ENCODE results near the gene EPHA4.

Gene EPHA4

GRCh38 chr2:221467610-221468009 is 104.5 kb downstream of the EPHA4 start:
- no peak for DNase-seq

DNA sequence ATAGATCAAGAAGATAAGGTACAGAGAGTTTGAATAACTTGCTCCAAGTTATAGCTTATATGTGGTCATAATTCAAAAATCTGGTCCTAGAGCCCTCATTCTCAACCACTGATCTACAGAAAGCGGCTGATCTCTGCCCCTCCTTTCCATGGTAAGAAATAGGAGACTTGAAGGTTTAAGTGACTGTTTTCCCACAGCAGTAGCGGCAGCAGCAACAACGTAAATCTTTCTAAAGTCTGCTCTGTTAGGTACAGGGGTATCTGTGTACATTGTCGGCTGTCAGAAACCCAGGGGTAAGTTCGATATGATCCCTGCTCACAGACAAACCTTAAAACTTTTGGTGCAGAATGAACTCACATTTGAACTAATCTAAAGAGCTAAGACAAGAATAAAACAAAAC is 105.4 kb downstream of the EPHA4 start:
- no peak for DNase-seq

GRCh38 chr2:221465776-221466175 is 106.3 kb downstream of the EPHA4 start:
- DNase-seq: no peak

GRCh38 chr2:221464971-221465370 is 107.1 kb downstream of the EPHA4 start:
- DNase-seq: no peak

DNA sequence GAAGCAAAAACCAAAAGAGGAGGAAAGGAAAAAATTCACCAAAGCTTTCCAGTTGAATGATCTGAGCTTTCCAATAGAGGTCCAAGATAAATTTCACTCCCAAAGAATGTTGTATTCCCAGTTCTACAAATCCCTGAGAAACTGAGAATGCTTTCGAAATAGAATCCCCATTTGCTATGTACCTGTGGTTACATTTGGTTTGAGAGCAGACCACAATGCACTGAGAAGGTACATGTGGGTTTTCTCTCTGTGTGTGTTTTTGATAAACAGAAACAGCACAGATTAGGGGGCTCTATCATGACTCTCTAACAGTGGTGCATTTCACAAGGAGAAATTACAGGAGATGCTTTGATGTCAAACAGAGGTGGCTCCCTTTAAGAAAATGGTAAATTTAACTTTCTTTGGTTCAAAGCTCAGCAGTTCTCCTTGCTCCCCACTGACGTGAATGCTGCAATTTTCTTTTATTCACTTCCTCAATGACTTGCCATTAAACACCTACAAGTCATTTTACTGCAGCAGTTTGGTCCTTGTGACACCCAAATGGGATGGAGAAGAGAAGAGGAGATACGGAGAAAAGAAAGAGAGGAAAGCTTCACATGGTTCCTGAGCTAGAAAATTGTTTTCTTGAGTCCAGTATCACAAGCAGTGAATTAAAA is 108.7 kb downstream of the EPHA4 start:
- DNase-seq: no peak

DNA sequence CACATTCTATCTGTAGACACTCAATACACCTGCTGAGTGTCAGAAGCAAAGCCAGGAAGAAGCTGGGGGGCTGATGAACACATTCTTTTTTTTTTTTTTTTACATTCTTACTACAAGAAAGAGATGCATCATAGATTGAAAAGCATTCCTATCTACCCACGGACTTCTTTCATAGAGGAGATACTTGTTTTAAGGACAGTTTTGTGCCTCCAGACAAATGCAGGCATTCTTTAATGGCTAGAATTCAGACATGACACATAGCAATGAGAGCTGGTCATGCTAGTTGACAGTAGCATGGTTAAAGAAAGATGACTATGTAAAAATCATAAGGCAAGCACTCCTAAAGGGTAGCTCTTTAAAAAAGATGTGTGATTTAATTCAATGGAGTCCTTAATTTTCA is 110.2 kb downstream of the EPHA4 start:
- no peak for DNase-seq

DNA sequence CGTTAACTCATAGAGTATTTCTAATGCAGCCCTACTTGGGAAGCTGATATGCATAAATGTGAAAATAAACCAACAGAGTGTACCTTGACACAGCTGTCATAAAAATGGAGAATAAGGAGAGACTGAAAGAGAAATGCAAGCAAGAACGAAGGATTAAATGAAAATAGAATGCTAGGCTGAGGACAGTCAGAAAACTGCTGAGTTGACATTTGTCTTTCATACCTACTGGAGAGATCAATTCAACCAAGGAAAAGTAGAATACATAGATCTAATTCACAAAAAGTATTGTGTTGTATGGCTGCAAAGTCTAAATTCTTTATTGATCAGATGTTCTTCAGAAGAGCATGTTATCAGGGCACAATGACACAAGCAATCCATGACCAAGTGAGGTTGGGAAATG is 112.0 kb downstream of the EPHA4 start:
- no peak for DNase-seq

- DNase-seq: no peak
Measured at GRCh38 chr2:221458578-221458977, 113.5 kb downstream of the EPHA4 start.

- no peak for DNase-seq
Measured at GRCh38 chr2:221455214-221455613, 116.9 kb downstream of the EPHA4 start.

- no peak for DNase-seq
Measured at GRCh38 chr2:221454459-221455105, 117.5 kb downstream of the EPHA4 start.

DNA sequence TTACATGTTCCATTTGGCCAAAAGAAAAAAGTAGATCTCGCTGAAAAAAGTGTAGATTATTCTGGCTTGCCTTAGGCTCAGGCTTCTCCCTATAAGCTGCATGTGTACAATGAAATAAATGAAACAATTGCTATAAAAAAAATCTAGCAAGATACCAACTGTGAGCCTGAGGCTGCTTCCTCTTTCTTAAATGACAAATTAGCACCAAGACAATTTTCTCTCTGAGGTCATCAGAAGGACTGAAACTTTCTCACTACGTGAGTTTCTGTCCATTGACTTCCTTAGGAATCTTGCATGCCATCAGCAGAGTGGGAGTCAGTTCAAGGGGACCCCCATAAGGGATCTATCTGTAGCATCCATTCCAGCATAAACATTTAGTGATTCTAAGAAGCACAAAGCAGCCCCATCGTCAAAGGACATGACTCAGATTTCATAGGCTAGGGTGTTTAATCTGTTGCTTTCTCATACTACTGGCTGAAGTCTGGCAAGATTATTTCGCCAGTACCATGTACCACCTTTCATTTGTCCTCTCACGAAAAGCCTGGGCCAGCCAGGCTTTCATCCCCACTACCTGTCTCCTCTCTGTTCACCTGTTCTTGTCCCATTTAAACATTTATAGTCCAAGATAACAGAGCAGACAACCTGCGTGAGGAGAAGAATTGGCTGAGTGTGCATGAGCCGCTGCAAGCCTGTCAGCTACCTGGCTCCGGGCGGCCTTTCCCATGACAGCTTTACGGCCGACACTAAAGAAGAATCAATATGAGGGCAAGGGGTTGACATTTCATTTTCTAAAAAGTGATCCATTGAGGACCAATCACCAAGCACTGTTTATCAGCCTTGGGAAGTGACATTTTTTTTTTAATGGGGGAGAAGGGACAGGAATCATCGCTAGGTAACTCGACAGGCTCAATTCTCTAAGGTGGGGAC is 120.0 kb downstream of the EPHA4 start:
- no peak for DNase-seq

GRCh38 chr2:221450280-221450679 is 121.8 kb downstream of the EPHA4 start:
- DNase-seq: no peak

- no peak for DNase-seq
Measured at GRCh38 chr2:221449406-221449805, 122.7 kb downstream of the EPHA4 start.

GRCh38 chr2:221448844-221449390 is 123.2 kb downstream of the EPHA4 start:
- DNase-seq: no peak

DNA sequence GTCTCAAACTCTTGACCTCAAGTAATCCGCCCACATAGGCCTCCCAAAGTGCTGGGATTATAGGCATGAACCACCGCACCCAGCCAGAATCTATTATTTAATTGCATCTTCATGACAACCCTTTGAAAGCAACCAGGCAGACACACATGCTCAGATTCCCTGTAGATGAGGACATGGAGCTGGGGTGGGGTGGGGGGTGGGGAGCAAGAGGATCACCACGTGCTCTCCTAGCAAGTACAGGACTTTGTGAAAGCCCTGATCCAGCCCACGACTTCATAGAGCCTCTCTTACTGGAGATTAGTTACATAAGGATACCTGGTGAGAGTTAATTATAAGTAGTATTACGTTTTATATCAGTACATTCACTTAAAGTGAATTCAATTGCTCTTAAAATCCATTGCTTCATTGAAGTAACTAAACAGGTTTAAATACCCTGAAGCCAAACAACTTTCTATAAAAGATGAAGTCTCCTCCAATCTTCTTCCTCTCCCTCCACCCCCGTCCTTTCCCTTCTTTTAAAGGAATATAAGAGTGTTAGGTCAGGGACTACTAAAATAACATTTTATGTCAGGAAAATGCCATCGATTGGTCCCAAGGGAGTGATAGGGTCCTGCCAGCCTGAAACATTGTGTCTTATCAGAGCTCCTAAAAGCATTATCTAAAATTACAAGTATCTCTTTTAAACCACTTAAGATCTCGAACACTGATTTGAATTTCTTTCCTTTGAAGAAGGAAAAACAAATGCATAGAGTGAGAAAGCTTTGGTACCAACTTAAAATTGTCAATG is 123.9 kb downstream of the EPHA4 start:
- no peak for DNase-seq

- DNase-seq: no peak
Measured at GRCh38 chr2:221447310-221447709, 124.8 kb downstream of the EPHA4 start.

DNA sequence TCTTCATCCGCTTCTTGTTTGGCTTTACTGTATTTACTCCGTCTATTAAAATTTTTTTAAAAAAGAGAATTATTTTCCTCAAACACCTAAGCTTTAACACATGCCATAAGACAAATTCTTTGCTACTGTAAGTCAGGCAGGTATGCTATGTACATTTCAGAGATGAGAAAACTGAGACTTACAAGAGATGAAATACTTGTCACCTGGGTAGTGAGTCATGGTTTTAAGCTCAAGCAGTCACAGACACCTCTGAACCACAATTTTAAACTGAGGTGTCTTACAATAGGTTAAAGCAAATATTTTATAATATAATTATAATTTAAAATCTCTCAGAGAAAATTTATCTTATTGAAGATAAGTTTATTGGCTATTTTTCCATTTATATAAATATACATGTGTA is 126.0 kb downstream of the EPHA4 start:
- DNase-seq: no peak

GRCh38 chr2:221444106-221444505 is 128.0 kb downstream of the EPHA4 start:
- DNase-seq: no peak

DNA sequence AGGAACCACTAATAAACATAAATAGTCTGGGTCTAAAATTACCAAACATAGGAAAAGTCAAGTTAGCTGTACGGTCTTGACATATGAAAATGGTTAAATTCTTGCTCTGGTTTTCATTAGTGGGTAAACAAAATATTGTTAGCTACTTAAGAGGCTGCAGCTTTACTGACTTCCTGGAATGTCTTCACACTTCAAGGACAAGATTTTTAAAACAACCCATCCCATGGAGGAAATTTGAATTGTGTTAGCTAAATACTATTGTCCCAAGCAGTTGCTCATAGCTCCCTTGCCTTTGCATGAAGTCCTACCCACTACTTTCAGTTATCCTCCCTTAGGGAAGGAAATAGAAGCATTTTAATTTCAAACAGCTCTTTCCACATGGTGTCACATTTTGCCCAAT is 128.5 kb downstream of the EPHA4 start:
- no peak for DNase-seq

GRCh38 chr2:221442128-221442527 is 130.0 kb downstream of the EPHA4 start:
- no peak for DNase-seq

DNA sequence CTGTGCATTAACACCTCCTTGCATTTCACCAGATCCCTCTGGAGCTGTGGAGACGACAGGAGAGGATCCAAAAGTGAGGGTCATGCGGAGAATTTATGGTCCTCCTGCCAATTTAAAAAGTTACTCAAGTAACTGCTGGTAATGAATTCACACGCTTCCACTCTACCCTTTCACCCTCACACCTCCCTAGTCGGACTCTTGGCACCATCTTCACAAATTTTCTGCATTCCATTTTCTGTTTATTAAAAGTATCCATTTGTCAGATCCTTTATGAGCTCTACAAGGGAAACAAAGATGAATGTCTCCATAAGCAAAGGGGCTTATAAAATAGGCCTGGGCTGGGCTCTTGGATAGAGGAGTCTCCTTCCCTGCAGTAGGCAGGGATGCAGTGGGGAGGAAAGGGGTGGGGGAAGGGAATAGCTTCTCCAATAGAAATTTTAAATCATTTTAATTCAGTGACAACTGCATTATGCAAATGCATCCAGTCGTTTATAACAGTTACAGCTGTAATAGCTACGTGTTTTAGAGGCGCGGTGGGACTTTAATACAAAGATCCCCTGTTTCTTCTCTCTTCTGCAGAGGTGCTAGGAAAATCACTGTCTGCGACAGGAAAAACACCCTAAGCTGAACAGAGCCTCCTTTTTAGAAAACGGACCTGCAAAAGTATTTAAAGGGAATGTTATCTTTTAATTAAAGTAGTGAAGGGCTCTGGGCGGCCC is 132.2 kb downstream of the EPHA4 start:
- DNase-seq: no peak

DNA sequence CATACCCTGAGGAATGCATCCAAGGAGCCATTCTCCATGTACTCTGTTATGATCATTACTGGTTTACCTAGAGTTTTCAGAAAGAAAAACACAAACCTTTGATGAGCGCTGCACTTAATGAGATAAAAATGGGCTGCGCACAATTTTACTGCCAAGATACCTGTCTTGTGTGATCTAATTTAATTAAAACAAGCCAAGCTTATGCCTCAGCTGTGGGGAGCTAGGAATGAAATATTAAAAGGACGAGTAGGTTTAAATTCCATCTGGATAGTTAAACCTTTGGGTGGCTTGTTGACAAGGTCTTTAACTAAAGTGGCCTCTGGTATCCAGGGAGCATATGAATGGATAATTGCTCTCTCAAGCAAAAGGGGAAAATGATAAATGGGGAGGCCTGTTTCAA is 135.0 kb downstream of the EPHA4 start:
- DNase-seq: no peak

Measured in effector CD8-positive, alpha-beta T cell (primary cell).